Breast epithelium (tissue), 3 donors: ENCODE results near the gene C14orf180.

ENCODE experiments used
- CTCF ChIP-seq, 3 donors: fragments of 450-650 bp; IDR thresholded peaks; one replicate each; pipeline ENCODE4 v1.5.1; 2016 to 2017; ENCODE audit warnings: antibody characterized with exemption in 3 of 3, mild to moderate bottlenecking in 3 of 3, moderate library complexity in 3 of 3
- POLR2A ChIP-seq: fragments of 450-650 bp; IDR thresholded peaks from one replicate; pipeline ENCODE4 v1.6.1; 2016; ENCODE audit warnings: antibody characterized with exemption, mild to moderate bottlenecking, moderate library complexity
- POLR2AphosphoS5 ChIP-seq, 3 donors: sonication (generic); formaldehyde crosslinking; IDR thresholded peaks; one replicate each; pipeline ENCODE4 v1.6.1; 2017; ENCODE audit warnings: antibody characterized with exemption in 3 of 3

GRCh38 chr14:104542871-104543830 is 36.4 kb upstream of the C14orf180 start:
- no peak for TF ChIP-seq POLR2A
- no peak for TF ChIP-seq CTCF (IDR thresholded peaks at IDR 0.05)
- no peak for TF ChIP-seq POLR2AphosphoS5 (IDR thresholded peaks at IDR 0.05)
